HK-2 (cell line): ENCODE measurements around the gene GABRB1.

Source experiments
- DNase-seq: peaks from one replicate; pipeline ENCODE4 v3.0.0-alpha.2; 2018; ENCODE audit not compliant: unreplicated experiment

GABRB1 gene

GRCh38 chr4:47210828-47211227, 179.5 kb downstream of the GABRB1 start:
- DNase-seq = no peak

- DNase-seq = no peak
Observed at GRCh38 chr4:47213106-47213505, 181.7 kb downstream of the GABRB1 start.

GRCh38 chr4:47213539-47213938, 182.2 kb downstream of the GABRB1 start:
- no peak for DNase-seq

- DNase-seq = no peak
Observed at GRCh38 chr4:47213971-47214370, 182.6 kb downstream of the GABRB1 start.

- no peak for DNase-seq
Observed at GRCh38 chr4:47215759-47216158, 184.4 kb downstream of the GABRB1 start.

- DNase-seq = no peak
Observed at GRCh38 chr4:47217291-47217690, 185.9 kb downstream of the GABRB1 start.

GRCh38 chr4:47217884-47218283, 186.5 kb downstream of the GABRB1 start:
- no peak for DNase-seq

- no peak for DNase-seq
Observed at GRCh38 chr4:47218631-47219030, 187.3 kb downstream of the GABRB1 start.

- no peak for DNase-seq
Observed at GRCh38 chr4:47219586-47219985, 188.2 kb downstream of the GABRB1 start.

GRCh38 chr4:47221721-47222120, 190.4 kb downstream of the GABRB1 start:
- DNase-seq = no peak

- DNase-seq = no peak
Observed at GRCh38 chr4:47222276-47222675, 190.9 kb downstream of the GABRB1 start.

- DNase-seq = no peak
Observed at GRCh38 chr4:47224361-47224760, 193.0 kb downstream of the GABRB1 start.

- DNase-seq = no peak
Observed at GRCh38 chr4:47235721-47236120, 204.4 kb downstream of the GABRB1 start.

- no peak for DNase-seq
Observed at GRCh38 chr4:47238667-47239066, 207.3 kb downstream of the GABRB1 start.

GRCh38 chr4:47239649-47240048, 208.3 kb downstream of the GABRB1 start:
- no peak for DNase-seq

- no peak for DNase-seq
Observed at GRCh38 chr4:47251348-47252135, 220.2 kb downstream of the GABRB1 start.

GRCh38 chr4:47263721-47264120, 232.4 kb downstream of the GABRB1 start:
- DNase-seq = no peak

GRCh38 chr4:47270201-47270888, 239.0 kb downstream of the GABRB1 start:
- DNase-seq = no peak

GRCh38 chr4:47271291-47271690, 239.9 kb downstream of the GABRB1 start:
- DNase-seq = no peak

GRCh38 chr4:47274901-47275300, 243.5 kb downstream of the GABRB1 start:
- no peak for DNase-seq

- no peak for DNase-seq
Observed at GRCh38 chr4:47275595-47275994, 244.2 kb downstream of the GABRB1 start.

GRCh38 chr4:47278631-47279030, 247.3 kb downstream of the GABRB1 start:
- no peak for DNase-seq

- DNase-seq = no peak
Observed at GRCh38 chr4:47287735-47288134, 256.4 kb downstream of the GABRB1 start.
